Measurements from ENCODE around the gene ZNF343. TPM values are rescaled to one million over a fixed set of nuclear protein-coding genes. Genes with fewer than 3 reads are reported as not detected.

ZNF343 gene
- total and polyA plus RNA-seq, 2 donors (not counting 3 experiments of a cell fraction or from before 2014, with no cell fraction given) = 4.7 to 7.9 TPM

GRCh38 chr20:2463616-2464365, 44.9 kb downstream of the ZNF343 start:
- intact Hi-C loops (cut with micrococcal nuclease) (no loop called here), dilution Hi-C loops (cut with MboI; ENCODE audit: extremely low pct_ligation_motif_present, low sequenced_read_pairs) (no loop called here)
- DNase-seq (ENCODE audit: low read depth, low spot score) (no peak), FAIRE-seq (no peak)
- Histone ChIP-seq H2AFZ (ENCODE audit: low read depth, low read length) (no peak overlapping the region), H3K9me3 (replicated peaks; ENCODE audit: control insufficient read depth, insufficient read depth, low read length) (no peaks in the 10 kb centered on the region), H3K27me3 (ENCODE audit: control insufficient read depth in 2 of 2, insufficient read depth in 2 of 2, low read length in 2 of 2) (no peaks in the 10 kb centered on the region), H3K36me3 (ENCODE audit: control insufficient read depth in 2 of 2, extremely low read depth in 1 of 2, insufficient read depth in 2 of 2, low read length in 2 of 2) (peaks cover 45 to 73% of the 10 kb centered on the region in 2 experiments), H4K20me1 (replicated peaks; ENCODE audit: control insufficient read depth, extremely low read depth, insufficient read depth, low read length) (peaks cover 10% of the 10 kb centered on the region), H3K4me1 (ENCODE audit: control insufficient read depth, extremely low read depth, insufficient read depth, low read length) (peaks cover 8% of the 10 kb centered on the region), H3K9ac (replicated peaks; ENCODE audit: extremely low read depth, insufficient read depth, low read length) (no peak overlapping the region), H3K9me1 (replicated peaks; ENCODE audit: control insufficient read depth, extremely low read depth, insufficient read depth, low read length) (no peaks in the 10 kb centered on the region), H3K4me3 (replicated peaks in 1 of 3; ENCODE audit: insufficient read depth in 1 of 3, low read depth in 1 of 3, low read length in 3 of 3) (no peak overlapping the region), H3K27ac (ENCODE audit: insufficient read depth, low read depth, low read length) (no peak overlapping the region), H3K4me2 (ENCODE audit: insufficient read depth, low read length) (no peak overlapping the region), H3K79me2 (ENCODE audit: control insufficient read depth, insufficient read depth, low read length) (peaks cover 44% of the 10 kb centered on the region)
- ChIA-PET CTCF (no interaction called here), POLR2A (interaction anchor here (0.6 kb wide), 1 partner anchor 188 kb away, joined by 3 read pairs; no protein-coding TSS in a partner anchor)
- BruUV-seq (replicated peaks) = no TSS peak
- TF ChIP-seq, protein P1, sequence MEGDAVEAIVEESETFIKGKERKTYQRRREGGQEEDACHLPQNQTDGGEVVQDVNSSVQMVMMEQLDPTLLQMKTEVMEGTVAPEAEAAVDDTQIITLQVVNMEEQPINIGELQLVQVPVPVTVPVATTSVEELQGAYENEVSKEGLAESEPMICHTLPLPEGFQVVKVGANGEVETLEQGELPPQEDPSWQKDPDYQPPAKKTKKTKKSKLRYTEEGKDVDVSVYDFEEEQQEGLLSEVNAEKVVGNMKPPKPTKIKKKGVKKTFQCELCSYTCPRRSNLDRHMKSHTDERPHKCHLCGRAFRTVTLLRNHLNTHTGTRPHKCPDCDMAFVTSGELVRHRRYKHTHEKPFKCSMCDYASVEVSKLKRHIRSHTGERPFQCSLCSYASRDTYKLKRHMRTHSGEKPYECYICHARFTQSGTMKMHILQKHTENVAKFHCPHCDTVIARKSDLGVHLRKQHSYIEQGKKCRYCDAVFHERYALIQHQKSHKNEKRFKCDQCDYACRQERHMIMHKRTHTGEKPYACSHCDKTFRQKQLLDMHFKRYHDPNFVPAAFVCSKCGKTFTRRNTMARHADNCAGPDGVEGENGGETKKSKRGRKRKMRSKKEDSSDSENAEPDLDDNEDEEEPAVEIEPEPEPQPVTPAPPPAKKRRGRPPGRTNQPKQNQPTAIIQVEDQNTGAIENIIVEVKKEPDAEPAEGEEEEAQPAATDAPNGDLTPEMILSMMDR (IDR thresholded peaks at IDR 0.05; ENCODE audit: extremely low read depth in 1 of 2, insufficient read depth in 1 of 2, low read depth in 1 of 2, low read length in 2 of 2) = no peak
- TF ChIP-seq EZH2 (IDR thresholded peaks at IDR 0.05; ENCODE audit: borderline replicate concordance, low read depth, low read length, severe bottlenecking) (no peak), FOS (IDR thresholded peaks at IDR 0.05; ENCODE audit: borderline replicate concordance, insufficient read depth, low read length) (no peak), POLR2A (IDR thresholded peaks at IDR 0.05; ENCODE audit: low read depth, low read length) (no peak), MAX (IDR thresholded peaks at IDR 0.05; ENCODE audit: insufficient read depth, insufficient read length) (no peak), POLR2AphosphoS5 (IDR thresholded peaks at IDR 0.05; ENCODE audit: insufficient read depth, low read depth, low read length) (no peak), JUN (IDR thresholded peaks at IDR 0.05; ENCODE audit: borderline replicate concordance, insufficient read depth, insufficient read length, low read depth) (no peak), GATA2 (IDR thresholded peaks at IDR 0.05; ENCODE audit: insufficient read depth, insufficient read length, low read depth, low read length) (no peak), MYC (IDR thresholded peaks at IDR 0.05; ENCODE audit: low read depth, low read length) (no peak)
